CD4-positive, alpha-beta T cell (primary cell): Measurements from ENCODE around the gene STAT2. TPM values are rescaled to one million over a fixed set of nuclear protein-coding genes. Genes with fewer than 3 reads are reported as not detected.
A peak's percentile ranks its signal among the peaks of the same experiment; 100 is the strongest.

ENCODE experiments used
- ATAC-seq: fragments of 200-7000 bp; cut with Tn5 transposase; one replicate; pipeline ENCODE4 v1.10.0; 2022; ENCODE audit warnings: mild to moderate bottlenecking; ENCODE audit not compliant: poor library complexity
- CTCF ChIA-PET: fragments of 350-600 bp; sonication (Branson Sonifier 250); formaldehyde crosslinking; loops from one replicate; lab custom pipeline; 2021; ENCODE audit warnings: antibody characterized with exemption, inconsistent platforms; lab: Charles Lee
- POLR2A ChIA-PET: fragments of 350-600 bp; sonication (Branson Sonifier 250); formaldehyde crosslinking; loops from one replicate; lab custom pipeline; 2021; ENCODE audit warnings: antibody characterized with exemption, inconsistent platforms; lab: Charles Lee
- DNase-seq, 14 experiments: peaks; one replicate each; pipeline ENCODE4 v3.0.0-alpha.2; 2013 to 2020; ENCODE audit warnings: mixed read lengths in 2 of 14
- H3K27ac ChIP-seq, 2 donors: one replicate each; pipeline versions ENCODE4 v1.5.1 to v1.7.0; 2013; ENCODE audit warnings: low read length in 2 of 2, low read depth in 1 of 2, mild to moderate bottlenecking in 1 of 2
- H3K27me3 ChIP-seq, 2 experiments: 1 replicate in 1 of 2; 2 replicates in 1 of 2; pipeline versions ENCODE4 v1.6.1 to v1.7.0; 2013; ENCODE audit warnings: low read length in 2 of 2, control low read depth in 1 of 2, mild to moderate bottlenecking in 1 of 2, moderate library complexity in 1 of 2; ENCODE audit not compliant: insufficient read depth in 2 of 2, control insufficient read depth in 1 of 2
- H3K36me3 ChIP-seq: one replicate; pipeline ENCODE4 v1.6.1; 2013; ENCODE audit warnings: low read length, control low read depth; ENCODE audit not compliant: insufficient read depth
- H3K4me1 ChIP-seq: one replicate; pipeline ENCODE4 v1.6.1; 2013; ENCODE audit warnings: low read length, control low read depth; ENCODE audit not compliant: insufficient read depth
- H3K4me3 ChIP-seq: one replicate; pipeline ENCODE4 v1.5.1; 2013; ENCODE audit warnings: mild to moderate bottlenecking, low read length, moderate library complexity
- H3K9me3 ChIP-seq, 2 experiments: 1 replicate in 1 of 2; 2 replicates in 1 of 2; pipeline versions ENCODE4 v1.6.1 to v1.7.0; 2013; ENCODE audit warnings: low read length in 2 of 2, mild to moderate bottlenecking in 2 of 2, control low read depth in 1 of 2, moderate library complexity in 1 of 2; ENCODE audit not compliant: control insufficient read depth in 1 of 2, insufficient read depth in 1 of 2
- H3K27ac Mint-ChIP-seq: one replicate; pipeline ENCODE4 v1.8.0; 2020; ENCODE audit warnings: mixed read lengths
- H3K27me3 Mint-ChIP-seq: one replicate; pipeline ENCODE4 v1.8.0; 2021; ENCODE audit warnings: mixed read lengths
- H3K36me3 Mint-ChIP-seq: one replicate; pipeline ENCODE4 v1.8.0; 2021; ENCODE audit warnings: low read depth, mixed read lengths
- H3K4me1 Mint-ChIP-seq: one replicate; pipeline ENCODE4 v1.8.0; 2021; ENCODE audit warnings: low read depth, mixed read lengths
- H3K4me3 Mint-ChIP-seq: one replicate; pipeline ENCODE4 v1.8.0; 2020; ENCODE audit warnings: mild to moderate bottlenecking, mixed read lengths
- H3K9me3 Mint-ChIP-seq: one replicate; pipeline ENCODE4 v1.8.0; 2020; ENCODE audit warnings: mixed read lengths
- intact Hi-C, 2 experiments: fragments of 100-400 bp; cut with DNase I in 1 of 2; cut with micrococcal nuclease in 1 of 2; formaldehyde crosslinking; loops; one replicate each; pipeline versions ENCODE4 v1.15.1 to v1.9.0; 2023 to 2025; cut with DNase I, micrococcal nuclease
- total RNA-seq, 174 experiments: library from RNA in 2 of 174; stranded (reverse) in 2 of 174; gene quantifications; one replicate each; pipeline ENCODE4 v1.2.3 and lab custom pipeline; 2021 to 2026
- TF ChIP-seq, protein P1 (sequence below): fragments of 200-600 bp; IDR thresholded peaks from one replicate; pipeline ENCODE4 v1.8.0; 2022; ENCODE audit warnings: antibody characterized with exemption, mild to moderate bottlenecking

Gene STAT2
- total RNA-seq, 2 experiments from 2014 or later = 114 to 125 TPM

DNA sequence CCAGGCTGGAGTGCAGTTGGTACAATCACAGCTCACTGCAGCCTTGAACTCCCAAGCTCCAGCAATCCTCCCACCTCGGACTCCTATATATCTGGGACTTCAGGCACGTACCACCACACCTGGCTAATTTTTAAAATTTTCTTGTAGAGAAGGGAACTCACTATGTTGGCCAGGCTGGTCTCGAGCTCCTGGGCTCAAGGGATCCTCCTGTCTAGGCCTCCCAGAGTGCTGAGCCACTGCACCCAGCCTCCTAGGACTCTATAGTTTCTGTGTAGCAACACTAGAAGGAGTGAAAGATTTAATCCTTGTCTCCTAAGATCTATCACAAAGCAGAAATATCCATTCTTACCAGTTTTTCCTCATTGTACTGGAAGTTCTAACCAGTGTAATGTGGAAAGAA is 7.0 kb upstream of the STAT2 start:
- CTCF ChIA-PET = no interaction called here
- POLR2A ChIA-PET = no interaction called here
- Mint-ChIP-seq H3K36me3 (no peaks in the 10 kb centered on the region), H3K9me3 (no peaks in the 10 kb centered on the region), H3K27me3 (no peaks in the 10 kb centered on the region), H3K27ac (no peak overlapping the region), H3K4me3 (no peak overlapping the region), H3K4me1 (no peaks in the 10 kb centered on the region)
- intact Hi-C loops = no loop called here
- Histone ChIP-seq H3K27me3 (no peaks in the 10 kb centered on the region), H3K4me3 (no peak overlapping the region), H3K4me1 (no peaks in the 10 kb centered on the region), H3K27ac (no peak overlapping the region), H3K36me3 (no peaks in the 10 kb centered on the region), H3K9me3 (no peaks in the 10 kb centered on the region)
- TF ChIP-seq, protein P1, sequence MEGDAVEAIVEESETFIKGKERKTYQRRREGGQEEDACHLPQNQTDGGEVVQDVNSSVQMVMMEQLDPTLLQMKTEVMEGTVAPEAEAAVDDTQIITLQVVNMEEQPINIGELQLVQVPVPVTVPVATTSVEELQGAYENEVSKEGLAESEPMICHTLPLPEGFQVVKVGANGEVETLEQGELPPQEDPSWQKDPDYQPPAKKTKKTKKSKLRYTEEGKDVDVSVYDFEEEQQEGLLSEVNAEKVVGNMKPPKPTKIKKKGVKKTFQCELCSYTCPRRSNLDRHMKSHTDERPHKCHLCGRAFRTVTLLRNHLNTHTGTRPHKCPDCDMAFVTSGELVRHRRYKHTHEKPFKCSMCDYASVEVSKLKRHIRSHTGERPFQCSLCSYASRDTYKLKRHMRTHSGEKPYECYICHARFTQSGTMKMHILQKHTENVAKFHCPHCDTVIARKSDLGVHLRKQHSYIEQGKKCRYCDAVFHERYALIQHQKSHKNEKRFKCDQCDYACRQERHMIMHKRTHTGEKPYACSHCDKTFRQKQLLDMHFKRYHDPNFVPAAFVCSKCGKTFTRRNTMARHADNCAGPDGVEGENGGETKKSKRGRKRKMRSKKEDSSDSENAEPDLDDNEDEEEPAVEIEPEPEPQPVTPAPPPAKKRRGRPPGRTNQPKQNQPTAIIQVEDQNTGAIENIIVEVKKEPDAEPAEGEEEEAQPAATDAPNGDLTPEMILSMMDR = no peak
- ATAC-seq = no peak
- DNase-seq = no peak

DNA sequence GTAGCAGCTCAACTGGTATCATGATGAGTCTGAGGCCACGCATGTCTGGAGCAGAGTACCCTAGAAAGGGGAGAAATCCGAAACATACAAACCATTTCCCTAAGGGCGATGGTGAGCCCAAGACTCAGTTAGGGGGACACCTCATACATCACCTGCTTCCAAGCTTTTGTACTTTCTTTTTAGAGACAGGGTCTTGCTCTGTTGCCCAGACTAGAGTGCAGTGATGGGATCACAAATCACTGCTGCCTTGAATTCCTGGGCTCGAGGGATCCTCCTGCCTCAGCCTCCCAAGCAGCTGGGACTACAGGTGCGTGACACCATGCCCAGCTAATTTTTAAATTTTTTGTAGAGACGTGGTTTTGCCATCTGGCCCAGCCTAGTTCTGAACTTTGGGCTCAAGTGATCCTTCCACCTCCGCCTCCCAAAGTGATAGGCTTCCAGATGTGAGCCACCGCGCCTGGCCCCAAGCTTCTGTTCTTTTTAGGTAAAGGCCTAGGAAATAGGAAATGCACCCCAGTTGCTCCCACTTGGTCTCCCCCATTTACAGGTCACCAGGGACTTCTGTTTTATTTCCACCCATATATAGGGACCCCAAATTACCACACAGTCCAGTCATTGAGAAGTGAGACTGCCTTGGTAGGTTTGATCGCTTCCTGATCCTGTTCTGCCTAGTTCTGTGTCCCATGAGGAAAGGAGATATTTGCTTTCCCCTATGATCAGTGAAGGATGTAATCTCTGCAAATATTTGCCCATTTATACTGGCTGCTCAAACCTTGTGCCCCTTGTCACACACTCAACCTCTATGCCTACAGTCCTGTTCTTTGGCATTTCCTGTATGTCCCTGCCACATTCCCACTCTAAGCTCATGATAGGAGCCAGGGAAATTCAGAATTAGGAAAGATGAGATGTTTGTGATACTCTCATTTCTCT is 2.5 kb upstream of the STAT2 start, which contains the start of gene APOF:
Gene APOF (minus strand): TSS at position 728 of the 930 bp plus-strand sequence. CDS start 112 bp downstream, at position 616.
- CTCF ChIA-PET = no interaction called here
- Mint-ChIP-seq H3K27me3 (no peaks in the 10 kb centered on the region), H3K4me3 (peak within 1 kb of the TSS; percentile 99), H3K27ac (peak within 1 kb of the TSS; percentile 93), H3K9me3 (no peaks in the 10 kb centered on the region), H3K36me3 (peaks cover 23% of the 10 kb centered on the region), H3K4me1 (peaks cover 33% of the 10 kb centered on the region)
- H3K27ac ChIP-seq = no peak within 1 kb of the TSS
- DNase-seq (no peak), ATAC-seq (no peak)
- intact Hi-C loops = loop anchor here (5.0 kb wide), 3 partner anchors 45 to 275 kb away; partner anchors contain the start of gene CNPY2 (in 1 of the 2)
- no peaks in the 10 kb centered on the region for H3K9me3 ChIP-seq
- POLR2A ChIA-PET = no interaction called here
- H3K36me3 ChIP-seq = no peaks in the 10 kb centered on the region
- TF ChIP-seq, protein P1 = no peak
- H3K4me1 ChIP-seq = peaks cover 27% of the 10 kb centered on the region
- no peaks in the 10 kb centered on the region for H3K27me3 ChIP-seq
- no peak within 1 kb of the TSS for H3K4me3 ChIP-seq

DNA sequence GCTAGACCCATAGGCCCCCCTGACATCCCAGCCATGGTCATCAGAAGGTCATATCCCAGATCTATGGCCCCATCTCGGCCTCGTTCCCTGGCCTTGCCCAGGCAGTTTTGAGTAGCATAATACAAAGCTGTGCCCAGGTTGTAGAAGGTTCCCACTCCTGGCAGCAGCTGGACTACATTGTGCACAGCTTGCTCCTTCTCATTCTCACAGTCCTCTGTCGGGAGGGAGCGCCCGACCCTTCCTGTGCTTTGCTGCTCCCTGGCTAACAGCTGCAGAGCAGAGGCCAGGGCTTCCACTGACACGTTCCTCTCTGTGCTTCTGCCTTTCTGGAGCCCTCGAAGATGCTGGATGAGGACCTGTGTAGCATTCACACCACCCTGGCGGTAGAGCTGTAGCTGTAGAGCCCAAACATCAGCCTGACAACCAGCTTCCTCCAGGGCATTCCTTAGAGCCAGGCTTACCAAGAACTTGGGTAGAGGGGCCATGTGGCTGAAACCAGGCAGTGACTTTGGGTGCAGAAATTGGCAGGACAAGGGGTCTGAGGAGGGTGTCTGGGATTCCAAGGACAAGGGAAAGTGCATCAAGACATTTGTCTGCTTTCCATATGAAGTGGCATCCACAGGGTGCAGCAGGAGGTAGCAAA is 1.7 kb upstream of the STAT2 start:
- CTCF ChIA-PET = no interaction called here
- intact Hi-C loops = loop anchor here (5.0 kb wide), 3 partner anchors 44 to 276 kb away; partner anchors contain the start of gene CNPY2 (in 1 of the 2)
- H3K4me1 Mint-ChIP-seq = peaks cover 33% of the 10 kb centered on the region

More for the DNA sequence above, 1.7 kb upstream of the STAT2 start:
- H3K27me3 ChIP-seq = no peaks in the 10 kb centered on the region
- ATAC-seq = no peak
- no peaks in the 10 kb centered on the region for H3K27me3 Mint-ChIP-seq
- H3K27ac ChIP-seq = no peak overlapping the region
- TF ChIP-seq, protein P1 = no peak
- peaks cover 27% of the 10 kb centered on the region for H3K4me1 ChIP-seq
- H3K36me3 Mint-ChIP-seq = peaks cover 27% of the 10 kb centered on the region
- peak overlapping the region; percentile 99 for H3K4me3 Mint-ChIP-seq
- no peaks in the 10 kb centered on the region for H3K36me3 ChIP-seq
- no peak overlapping the region for H3K4me3 ChIP-seq
- peak overlapping the region; percentile 93 for H3K27ac Mint-ChIP-seq
- no peaks in the 10 kb centered on the region for H3K9me3 Mint-ChIP-seq
- no peak for DNase-seq
- H3K9me3 ChIP-seq = no peaks in the 10 kb centered on the region
- POLR2A ChIA-PET = interaction anchor here (1.7 to 5.1 kb wide), 6 partner anchors 23 to 388 kb away, joined by 8 to 150 read pairs (median 19); partner anchors contain the start of genes COQ10A, IL23A, PAN2 and RAB5B
